GM18868 (cell line): Measurements from ENCODE around the gene NFATC2.

Experiments used
- ATAC-seq: cut with Tn5 transposase; IDR thresholded peaks from one replicate; pipeline ENCODE4 v1.9.1; 2021; ENCODE audit warnings: mild to moderate bottlenecking, moderate library complexity; ENCODE audit not compliant: unreplicated experiment

NFATC2 gene

DNA sequence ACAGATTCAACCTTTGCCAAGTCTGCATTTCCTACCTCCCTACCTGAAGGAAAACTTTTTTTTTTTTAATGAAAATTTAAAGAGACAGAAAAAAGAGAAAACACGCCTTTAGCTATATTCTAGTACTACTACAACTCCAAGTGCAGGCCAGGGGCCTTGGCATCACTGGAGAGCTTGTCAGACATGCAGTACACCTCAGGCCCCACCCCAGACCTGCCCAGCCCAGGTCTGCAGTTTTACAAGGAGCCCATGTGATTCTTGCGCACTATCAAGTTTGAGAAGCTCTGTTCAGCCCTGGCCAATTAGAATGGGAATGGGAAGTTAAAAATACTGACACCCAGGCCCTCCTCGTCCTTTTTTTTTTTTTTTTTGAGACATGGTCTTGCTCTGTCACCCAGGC lies 85.0 kb downstream of the NFATC2 start:
- ATAC-seq, result no peak

DNA sequence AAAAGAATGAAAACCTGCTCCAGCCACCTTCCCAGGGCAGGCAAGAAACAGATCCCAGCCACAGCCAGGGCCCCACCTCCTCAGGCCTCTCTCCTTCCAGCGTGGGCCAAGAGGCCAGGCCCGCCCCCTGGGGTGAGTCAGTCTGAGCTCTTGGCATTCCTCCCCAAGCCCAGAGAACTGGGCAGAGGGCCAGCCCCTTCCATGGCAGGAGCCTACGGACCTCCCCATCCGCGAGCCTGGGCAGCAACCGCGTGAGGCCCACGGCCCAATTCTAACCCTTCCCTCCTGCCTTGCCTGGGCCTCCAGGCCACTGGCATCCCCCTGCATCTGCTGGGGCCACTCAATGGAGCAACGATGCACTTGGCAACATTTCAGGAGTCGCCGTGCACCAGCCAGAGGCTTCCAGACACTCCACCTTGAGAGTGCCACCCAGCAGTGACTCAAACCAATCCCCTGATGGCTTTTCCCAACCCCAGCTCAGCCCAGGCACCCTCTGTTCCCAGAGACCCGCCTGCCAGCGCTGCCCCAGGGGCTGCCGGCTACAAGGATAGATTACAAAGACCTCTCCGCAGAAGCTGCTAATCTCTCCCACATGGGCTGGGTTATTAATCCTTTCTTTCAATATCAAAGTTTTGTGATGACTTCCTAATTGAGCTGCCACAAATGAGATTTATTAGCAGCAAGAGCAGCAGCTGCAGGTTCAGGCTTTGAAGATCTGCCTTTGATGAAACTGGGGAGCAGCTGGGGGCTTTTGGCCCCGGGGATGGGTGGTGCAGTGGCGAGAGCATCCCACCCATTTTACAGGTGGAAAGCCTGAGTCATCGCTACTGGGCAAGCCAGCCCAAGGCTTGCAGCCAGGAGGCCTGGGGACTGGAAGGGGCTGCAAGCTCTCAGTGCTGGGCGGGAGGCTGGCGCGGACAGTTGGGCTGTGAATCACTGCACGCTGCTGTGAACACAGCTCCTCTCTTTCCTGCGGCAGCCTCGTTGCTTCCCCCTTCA lies 85.7 kb downstream of the NFATC2 start:
- ATAC-seq, result no peak

DNA sequence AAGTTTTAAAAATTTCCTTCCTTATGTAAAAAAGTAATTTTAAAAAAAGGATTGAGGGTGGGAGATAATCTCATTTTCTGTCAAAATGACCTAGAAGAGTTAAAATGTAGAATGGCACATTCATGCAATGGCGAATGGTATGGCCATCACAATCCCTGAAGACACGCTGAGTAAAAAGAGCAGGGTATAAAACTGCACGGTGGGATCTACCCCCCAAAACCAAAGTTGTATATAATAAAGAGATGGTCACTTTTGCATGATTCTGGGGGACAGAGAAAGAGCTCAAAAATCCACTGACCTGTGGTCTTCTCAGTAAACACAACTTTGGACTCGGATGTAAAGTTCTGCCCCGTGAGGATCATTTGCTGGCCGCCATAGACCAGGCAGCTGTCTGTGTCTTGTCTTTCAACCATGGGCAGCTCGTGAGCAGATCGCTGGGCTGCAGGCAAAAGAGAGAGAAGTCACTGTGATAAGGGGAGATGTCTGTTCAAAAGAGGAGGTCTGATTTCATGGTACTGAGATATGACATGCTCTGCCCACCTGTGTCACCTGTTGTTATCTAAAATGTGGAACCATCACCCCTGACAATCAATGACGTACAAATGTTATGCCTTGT lies 88.2 kb downstream of the NFATC2 start:
- ATAC-seq, result no peak

DNA sequence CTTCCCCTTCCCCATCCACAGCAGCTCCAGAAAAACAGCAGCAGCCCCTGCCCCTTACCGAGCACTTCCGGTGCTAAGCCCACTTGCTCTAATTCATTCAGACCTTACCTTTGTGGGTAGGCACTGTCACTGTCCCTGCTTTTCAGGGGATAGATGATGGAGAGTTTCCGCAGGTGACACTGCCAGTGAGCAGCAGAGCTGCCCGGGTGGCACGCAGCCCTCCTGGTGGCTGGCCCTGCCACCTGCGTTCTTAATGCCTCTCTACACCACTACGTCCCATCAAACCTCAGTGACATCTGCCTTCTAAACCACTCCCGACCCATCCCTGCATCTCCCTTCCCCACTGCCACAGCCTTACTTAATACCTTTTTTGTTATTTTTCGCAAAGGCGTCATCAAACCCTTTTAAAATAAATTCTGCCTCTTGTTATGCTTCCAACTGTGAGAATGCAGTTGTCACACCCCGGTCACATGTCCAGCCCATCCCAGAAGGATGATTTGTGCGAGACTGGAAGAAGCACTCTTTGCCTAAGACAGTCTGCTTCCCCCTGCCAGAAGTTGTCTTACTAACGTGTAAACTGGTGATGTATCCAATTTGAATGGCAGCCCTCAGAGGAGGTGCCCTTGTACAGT lies 89.7 kb downstream of the NFATC2 start:
- ATAC-seq, result no peak

DNA sequence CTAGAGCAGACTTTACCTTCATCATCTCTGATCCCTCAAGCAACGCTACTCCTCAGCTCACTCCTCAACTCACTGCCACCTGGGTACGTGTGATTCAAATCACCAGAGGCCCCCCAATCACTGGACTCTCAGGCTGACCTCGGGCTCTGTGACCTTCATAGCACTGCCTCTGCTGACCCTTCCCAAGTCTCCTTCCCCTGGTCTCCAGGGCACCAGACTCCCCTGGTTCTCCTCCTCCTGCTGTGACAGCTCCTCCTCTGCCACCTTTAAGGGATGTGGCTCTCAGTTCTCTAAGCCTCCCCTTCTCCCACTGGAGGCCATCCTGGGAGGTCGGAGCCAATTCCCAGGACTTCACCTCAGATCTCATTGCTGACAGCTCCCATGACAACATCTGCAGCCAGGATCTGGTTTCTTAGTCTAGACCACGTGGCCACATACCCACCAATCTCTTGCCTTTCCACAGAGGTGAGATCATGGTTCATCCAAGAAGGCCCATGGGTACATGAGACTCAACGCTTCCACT lies 90.4 kb downstream of the NFATC2 start:
- no peak for ATAC-seq

DNA sequence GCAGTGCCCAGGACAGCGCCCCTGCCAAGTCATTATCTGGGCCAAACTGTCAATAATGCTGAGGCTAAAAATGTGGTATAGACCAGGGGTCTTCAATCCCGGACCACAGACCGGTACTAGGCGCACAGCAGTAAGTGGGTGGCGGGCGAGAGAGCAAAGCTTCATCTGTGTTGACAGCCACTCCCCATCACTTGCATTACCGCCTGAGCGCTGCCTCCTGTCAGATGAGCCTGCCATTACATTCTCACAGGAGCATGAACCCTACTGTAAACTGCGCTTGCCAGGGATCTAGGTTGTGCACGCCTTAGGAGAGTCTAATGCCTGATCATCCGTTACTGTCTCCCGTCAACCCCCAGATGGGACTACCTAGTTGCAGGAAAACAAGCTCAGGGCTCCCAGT lies 91.0 kb downstream of the NFATC2 start:
- no peak for ATAC-seq

DNA sequence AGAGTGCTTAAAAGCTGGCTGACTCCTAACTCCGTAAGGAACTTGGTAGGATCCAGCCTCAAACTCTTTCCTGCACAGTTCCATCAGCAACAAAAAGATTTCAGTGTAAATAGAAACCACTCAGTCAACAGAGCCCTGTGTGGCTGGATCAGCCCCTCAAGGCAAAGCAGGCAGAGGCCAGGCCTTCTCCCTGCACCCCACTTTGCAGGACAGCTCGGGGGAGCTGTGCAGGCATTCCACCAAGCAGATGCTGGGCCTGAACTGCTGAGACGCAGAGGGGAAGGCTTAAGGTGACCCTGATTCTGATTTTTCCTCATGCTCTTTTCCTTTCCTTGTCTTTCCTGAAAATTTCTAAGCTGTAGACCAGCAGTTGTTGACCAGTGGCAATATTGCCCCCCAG lies 91.5 kb downstream of the NFATC2 start:
- ATAC-seq, result no peak

DNA sequence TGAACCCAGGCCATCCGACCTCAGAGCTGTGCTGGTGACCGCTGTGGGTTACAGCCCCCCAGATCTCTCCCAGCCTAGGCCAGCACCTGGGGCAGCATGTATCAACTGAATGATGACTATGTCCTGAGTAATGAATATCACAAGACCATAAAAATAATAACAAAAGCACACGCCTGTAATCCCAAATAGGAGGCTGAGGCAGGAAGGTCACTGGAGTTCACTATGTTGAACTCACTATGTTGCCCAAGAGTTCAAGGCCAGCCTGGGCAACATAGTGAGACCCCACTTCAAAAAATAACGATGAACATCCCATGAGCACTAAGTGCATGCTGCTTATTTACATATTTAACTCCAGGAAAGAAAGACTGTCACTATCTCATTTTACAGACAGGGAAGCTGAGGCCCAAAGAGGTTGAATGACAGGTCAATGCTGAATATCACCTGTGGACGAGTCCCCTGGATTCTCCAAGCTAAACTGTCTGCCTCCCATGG lies 92.3 kb downstream of the NFATC2 start:
- no peak for ATAC-seq

DNA sequence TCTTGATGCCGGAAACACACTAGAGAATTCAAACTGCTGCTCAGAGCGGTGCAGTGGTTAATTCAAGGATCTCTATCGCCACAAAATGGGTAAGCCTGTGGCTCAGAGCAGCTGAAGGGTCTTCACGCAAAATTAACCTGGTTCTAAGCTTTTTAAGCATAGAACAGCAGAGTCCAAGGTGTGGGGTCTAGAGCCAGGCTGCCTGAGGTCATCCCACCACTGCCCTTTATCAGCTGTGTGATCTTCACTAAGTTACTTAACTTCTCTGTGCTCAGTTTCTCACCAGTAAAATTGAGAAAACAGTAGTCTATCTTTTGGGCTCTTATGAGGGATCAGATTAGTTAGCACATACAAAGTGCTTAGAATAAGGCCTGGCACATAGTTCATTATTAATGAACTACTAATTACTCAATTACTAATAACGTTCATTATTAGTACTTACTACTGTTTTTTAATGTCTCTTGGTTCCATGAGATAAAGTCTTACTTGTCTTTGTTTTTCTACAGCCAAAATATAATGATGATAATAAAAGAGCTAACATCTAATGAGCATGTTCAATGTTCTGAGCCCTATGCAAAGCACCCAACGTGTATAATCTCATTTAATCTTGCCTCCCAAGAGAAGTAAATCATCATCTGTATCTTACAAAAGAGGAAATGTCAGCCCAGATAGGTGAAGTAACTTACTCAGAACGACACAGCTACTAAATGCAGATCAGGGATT lies 92.9 kb downstream of the NFATC2 start:
- ATAC-seq, result no peak

DNA sequence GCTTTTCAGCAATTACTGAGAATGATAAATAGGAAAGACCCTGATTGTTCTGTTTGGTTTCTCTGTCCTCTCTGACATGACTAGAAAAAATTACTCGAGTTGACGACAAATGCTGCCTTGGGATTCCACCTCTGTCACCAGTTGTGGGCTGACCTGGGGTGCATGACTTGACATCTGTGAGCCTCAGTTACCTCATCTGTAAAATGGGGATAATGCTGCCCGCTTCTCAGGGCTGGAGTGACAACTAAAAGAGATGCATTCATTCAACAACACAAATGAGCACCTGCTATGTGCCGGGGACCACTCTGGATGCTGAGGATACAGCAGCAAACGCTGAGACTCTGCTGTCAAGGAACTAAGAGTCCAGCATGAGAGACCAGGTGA lies 94.8 kb downstream of the NFATC2 start:
- no peak for ATAC-seq

DNA sequence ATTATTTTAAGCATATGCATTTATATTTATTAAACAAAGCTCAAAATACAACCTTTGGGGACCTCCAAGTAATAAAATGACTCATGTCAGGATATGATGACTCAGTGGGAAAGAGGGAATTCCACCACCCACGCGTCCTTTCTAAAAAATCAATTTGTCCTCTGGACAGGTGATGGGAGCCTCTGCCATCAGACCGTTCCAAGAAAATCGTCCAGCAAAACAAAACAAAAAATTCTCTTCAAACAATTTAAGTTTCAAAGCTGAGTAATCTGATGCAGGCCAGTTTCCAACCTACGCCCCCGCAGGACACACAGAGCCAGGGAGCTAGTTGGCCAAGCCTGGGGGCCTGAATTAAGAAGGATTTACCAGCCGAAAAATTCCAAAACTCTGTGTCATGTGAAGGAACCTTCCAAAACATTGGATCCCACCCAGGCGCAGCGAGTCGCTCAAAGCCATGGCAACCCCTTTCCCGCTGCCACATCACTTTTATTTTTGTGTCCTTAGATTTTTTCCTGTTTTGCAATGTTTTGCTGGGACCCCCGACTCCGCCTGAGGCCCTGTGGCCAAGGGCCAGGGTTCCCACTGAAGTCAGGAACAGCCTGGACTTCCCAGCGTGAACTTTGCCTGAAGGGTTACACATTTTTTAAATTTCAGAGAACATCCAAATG lies 95.3 kb downstream of the NFATC2 start:
- no peak for ATAC-seq

DNA sequence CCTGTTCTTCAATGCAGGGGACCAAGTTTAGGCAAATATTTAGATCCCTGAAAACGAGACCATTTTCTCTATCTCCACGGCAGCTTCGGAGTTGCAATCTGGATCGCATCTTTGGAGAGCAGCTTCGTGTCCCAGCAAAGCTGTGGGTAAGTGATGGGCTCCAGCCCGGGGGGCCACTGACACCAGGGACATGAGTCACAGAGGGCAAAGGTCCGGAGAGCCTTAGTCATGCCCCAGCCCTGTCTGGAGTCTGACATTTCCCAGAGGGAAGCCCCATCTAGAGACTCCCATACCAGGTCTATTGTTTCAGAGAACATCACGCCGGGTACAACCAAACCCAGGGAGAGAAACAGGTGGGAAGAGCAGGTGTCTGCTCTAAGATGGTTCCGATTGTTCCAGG lies 95.9 kb downstream of the NFATC2 start:
- ATAC-seq, result no peak

DNA sequence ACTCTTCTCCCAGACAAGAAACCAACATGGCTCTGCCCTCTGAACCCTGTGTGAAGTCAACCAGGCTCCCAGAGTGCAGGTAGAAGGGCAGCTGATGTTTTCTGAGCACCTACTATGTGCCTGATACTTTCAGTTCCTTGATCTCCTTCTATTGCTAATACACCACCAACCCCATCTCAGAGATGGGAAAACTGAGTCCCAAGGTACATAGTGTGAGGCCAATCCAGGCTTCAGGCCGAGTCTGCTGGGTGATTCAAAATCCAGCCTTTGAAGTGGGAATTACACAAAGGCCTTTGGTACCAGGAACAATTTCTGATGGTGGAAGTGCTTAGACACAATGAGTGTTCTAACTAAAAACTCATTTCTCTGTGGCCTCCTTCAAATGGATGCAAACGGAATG lies 96.3 kb downstream of the NFATC2 start:
- no peak for ATAC-seq

DNA sequence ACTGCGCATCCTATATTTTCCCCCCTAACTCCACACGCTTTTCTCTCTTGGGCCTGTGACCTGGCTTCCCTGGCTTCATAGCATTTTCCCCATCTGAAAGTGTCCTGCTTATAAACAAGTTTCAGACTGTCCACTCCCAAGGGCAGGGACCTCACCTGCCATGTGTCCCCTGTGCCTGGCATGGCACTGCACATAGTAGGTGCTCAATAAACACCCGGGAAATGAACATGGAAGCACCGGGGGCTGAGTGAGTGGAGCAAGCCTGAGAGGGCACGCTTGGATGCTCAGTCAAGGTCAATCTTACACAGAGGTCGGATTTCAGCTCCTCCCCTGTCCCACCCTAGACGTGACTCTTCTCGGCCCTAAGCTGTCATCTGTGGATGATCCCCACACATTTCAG lies 96.9 kb downstream of the NFATC2 start:
- ATAC-seq, result no peak

DNA sequence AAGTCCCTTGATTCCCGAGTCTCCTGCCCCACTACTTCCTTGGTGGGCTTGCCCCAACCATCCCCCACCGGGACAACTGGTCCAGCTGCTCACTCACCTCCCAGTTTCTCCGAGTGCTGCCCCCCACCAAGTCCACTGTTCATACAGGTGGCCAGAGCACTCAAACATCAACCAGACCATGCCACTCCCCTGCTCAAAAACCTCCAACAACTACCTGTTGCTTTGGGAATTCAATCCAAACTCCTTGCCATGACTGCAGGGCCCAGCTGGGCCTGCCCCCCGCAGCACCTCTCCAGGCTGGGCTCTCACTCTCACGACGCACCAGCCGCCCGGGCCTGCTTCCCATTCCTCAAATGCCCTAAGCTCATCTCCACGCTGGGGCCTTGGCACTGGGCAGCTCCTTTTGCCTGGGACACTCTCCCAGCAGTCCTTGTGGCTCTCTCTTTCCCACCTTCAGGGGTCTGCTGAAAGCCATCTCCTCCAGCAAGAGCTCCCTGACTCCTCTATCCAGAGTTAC lies 97.5 kb downstream of the NFATC2 start:
- ATAC-seq, result no peak

DNA sequence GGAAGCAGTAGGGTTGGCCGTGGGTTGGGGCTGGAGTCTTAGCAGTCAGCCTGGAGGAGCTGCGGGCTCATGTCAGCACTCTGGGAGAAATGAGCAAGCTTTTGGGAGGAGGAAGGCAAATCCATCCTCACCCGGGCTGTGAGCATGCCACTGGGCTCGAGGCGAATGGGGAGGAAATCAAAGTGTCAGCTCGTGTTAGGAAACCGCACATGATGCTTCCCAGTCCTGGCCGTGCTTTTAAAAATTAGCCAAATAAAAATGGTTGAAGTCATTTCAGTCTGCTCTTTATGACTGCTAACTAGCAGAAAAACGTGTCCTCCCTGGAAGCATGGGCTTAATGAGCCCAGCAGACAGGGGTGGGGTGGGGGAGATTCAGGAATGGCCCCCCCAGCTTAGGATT lies 98.1 kb downstream of the NFATC2 start:
- ATAC-seq, result no peak

DNA sequence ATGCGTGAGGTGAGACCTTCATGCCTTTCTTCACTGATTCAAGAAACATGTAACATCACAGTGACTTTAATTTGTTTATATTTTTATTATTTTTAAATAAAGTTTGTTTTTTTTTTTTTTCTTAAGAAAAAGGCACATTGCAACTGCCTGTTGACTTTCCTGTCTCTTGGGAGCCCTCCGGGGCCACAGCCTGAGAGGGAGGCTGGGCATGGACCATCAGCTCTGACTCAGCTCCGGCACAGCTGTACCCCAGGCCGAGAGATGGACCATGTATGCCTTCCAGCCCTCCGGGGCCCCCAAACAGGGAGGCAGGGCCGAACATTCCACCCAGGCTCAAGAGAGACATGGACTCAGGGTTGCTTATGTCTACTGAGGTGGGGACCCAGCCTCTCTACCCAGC lies 99.9 kb downstream of the NFATC2 start:
- no peak for ATAC-seq

DNA sequence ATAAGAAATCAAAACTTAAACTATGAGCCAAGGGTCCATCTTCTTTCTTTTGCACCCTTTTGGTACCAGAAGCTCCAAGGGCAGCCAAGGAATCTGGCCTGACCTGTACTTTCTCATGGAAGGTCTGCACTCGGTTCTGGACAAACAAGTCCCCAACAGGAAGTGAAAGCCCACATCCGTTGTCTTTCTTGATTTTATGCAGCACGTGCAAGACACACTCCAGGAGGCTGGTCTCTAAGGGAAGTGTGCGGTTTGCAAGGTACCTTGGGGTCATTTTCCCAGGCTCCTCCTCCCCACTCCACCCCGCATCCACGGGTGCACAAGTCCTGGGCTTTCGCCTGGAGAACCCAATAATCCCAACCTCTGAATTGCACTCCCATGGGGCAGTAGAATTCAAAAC lies 101.9 kb downstream of the NFATC2 start:
- ATAC-seq, result peak; percentile 56

DNA sequence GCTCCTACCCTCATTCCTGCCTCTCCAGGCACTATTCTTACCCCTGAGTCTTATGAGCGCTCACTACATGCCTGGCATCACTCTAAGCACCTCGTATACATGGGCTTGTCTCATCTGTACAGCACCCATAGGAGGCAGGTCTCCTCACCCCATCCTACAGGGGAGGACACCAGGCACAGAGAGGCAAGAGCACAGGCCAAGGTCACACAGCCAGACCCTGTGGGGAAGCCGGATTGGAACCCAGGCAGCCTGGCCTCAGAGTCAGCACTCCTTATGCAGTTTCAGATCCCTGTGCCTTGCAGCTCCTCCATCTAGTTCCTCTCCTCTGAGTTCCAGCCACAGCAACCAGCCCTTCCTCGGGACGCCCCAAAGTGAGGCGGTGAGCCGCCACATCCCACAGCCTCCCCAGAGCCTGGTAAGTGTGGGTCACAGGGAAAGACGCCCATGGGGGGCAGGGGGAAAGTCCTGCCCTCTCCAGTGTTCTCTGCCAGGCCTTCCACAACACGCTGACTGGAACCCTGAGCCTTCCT lies 103.3 kb downstream of the NFATC2 start:
- no peak for ATAC-seq

DNA sequence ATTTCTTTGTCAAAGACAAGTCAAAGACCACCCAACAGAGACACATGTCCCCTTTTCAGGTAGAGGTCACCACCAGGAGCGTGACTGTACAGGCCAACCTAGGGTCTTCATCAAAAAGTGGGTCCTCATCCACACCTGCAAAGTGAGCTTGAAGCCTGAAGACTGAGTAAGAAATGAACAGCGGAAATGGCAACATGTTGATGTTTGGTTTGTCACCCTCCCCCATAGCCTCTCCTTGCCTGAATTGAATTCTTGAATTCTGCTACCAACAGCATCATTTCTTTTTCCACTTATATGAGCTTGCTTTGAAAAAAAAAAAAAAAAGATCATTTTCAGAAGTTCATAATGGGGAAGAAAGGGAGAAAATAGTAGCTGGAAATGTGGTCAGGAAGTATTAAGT lies 104.4 kb downstream of the NFATC2 start:
- ATAC-seq, result no peak
